H9 (cell line): ENCODE measurements around the gene NUDT22. TPM values are rescaled to one million over a fixed set of nuclear protein-coding genes. Genes with fewer than 3 reads are reported as not detected.
A peak's percentile ranks its signal among the peaks of the same experiment; 100 is the strongest.

Experiments
- DNase-seq: peaks from one replicate; pipeline ENCODE4 v3.0.0-alpha.2; 2017
- H2AFZ ChIP-seq: one replicate; pipeline ENCODE4 v1.6.1; 2013; ENCODE audit warnings: mild to moderate bottlenecking, low read length, control low read depth, moderate library complexity
- H2AK5ac ChIP-seq: 2 replicates; pipeline ENCODE4 v1.6.1; 2013; ENCODE audit warnings: low read length, control low read depth, mixed read lengths; ENCODE audit not compliant: insufficient read length
- H2BK120ac ChIP-seq: one replicate; pipeline ENCODE4 v1.6.1; 2013; ENCODE audit warnings: low read depth, mild to moderate bottlenecking, low read length, control low read depth, inconsistent platforms; ENCODE audit not compliant: poor library complexity, severe bottlenecking
- H2BK12ac ChIP-seq: 2 replicates; pipeline ENCODE4 v1.6.1; 2013; ENCODE audit warnings: low read length, control low read depth, mixed read lengths, low read depth; ENCODE audit not compliant: insufficient read length
- H2BK15ac ChIP-seq: 2 replicates; pipeline ENCODE4 v1.6.1; 2013; ENCODE audit warnings: low read depth, low read length, control low read depth
- H2BK20ac ChIP-seq: one replicate; pipeline ENCODE4 v1.6.1; 2013; ENCODE audit warnings: low read depth, mild to moderate bottlenecking, low read length, control low read depth, inconsistent platforms; ENCODE audit not compliant: poor library complexity, severe bottlenecking
- H2BK5ac ChIP-seq: 2 replicates; pipeline ENCODE4 v1.6.1; 2013; ENCODE audit warnings: low read length, control low read depth, mixed read lengths; ENCODE audit not compliant: insufficient read length
- H3K14ac ChIP-seq: 2 replicates; pipeline ENCODE4 v1.6.1; 2013; ENCODE audit warnings: low read length, control low read depth; ENCODE audit not compliant: insufficient read depth
- H3K18ac ChIP-seq: 2 replicates; pipeline ENCODE4 v1.6.1; 2013; ENCODE audit warnings: low read depth, mild to moderate bottlenecking, mixed read lengths, low read length, control low read depth; ENCODE audit not compliant: insufficient read length
- H3K23ac ChIP-seq: 2 replicates; pipeline ENCODE4 v1.6.1; 2013; ENCODE audit warnings: low read length, control low read depth, mixed read lengths, low read depth; ENCODE audit not compliant: insufficient read length
- H3K23me2 ChIP-seq: 2 replicates; pipeline ENCODE4 v1.6.1; 2013; ENCODE audit warnings: low read depth, mild to moderate bottlenecking, mixed read lengths, low read length, control low read depth; ENCODE audit not compliant: insufficient read length, poor library complexity, severe bottlenecking
- H3K27ac ChIP-seq: 2 replicates; pipeline ENCODE4 v1.5.1; 2013; ENCODE audit warnings: low read length, control low read depth, mixed read lengths, low read depth; ENCODE audit not compliant: insufficient read length
- H3K27me3 ChIP-seq: 2 replicates; pipeline ENCODE4 v1.6.1; 2013; ENCODE audit warnings: low read length, control low read depth, inconsistent platforms; ENCODE audit not compliant: insufficient read depth
- H3K4ac ChIP-seq: 2 replicates; pipeline ENCODE4 v1.6.1; 2013; ENCODE audit warnings: low read depth, mild to moderate bottlenecking, control low read depth, inconsistent platforms, low read length, moderate library complexity
- H3K4me1 ChIP-seq: 2 replicates; pipeline ENCODE4 v1.6.1; 2013; ENCODE audit warnings: low read length, control low read depth, inconsistent platforms; ENCODE audit not compliant: insufficient read depth
- H3K4me2 ChIP-seq: 2 replicates; pipeline ENCODE4 v1.6.1; 2013; ENCODE audit warnings: low read length, control low read depth, mixed read lengths; ENCODE audit not compliant: insufficient read length, insufficient read depth
- H3K56ac ChIP-seq: 2 replicates; pipeline ENCODE4 v1.6.1; 2013; ENCODE audit warnings: low read depth, mild to moderate bottlenecking, mixed read lengths, low read length, control low read depth; ENCODE audit not compliant: insufficient read length
- H3K79me1 ChIP-seq: 2 replicates; pipeline ENCODE4 v1.6.1; 2013; ENCODE audit warnings: low read depth, mild to moderate bottlenecking, moderate library complexity, low read length, control low read depth, inconsistent platforms; ENCODE audit not compliant: insufficient read depth, poor library complexity, severe bottlenecking
- H3K79me2 ChIP-seq: 2 replicates; pipeline ENCODE4 v1.6.1; 2013; ENCODE audit warnings: low read length, control low read depth, inconsistent platforms; ENCODE audit not compliant: insufficient read depth
- H3K9ac ChIP-seq: 2 replicates; pipeline ENCODE4 v1.6.1; 2013; ENCODE audit warnings: low read length, control low read depth, mixed read lengths; ENCODE audit not compliant: insufficient read length; ENCODE audit errors: extremely low read depth
- H3K9me3 ChIP-seq: one replicate; pipeline ENCODE4 v1.6.1; 2013; ENCODE audit warnings: low read depth, low read length, inconsistent platforms; ENCODE audit not compliant: control insufficient read depth
- H3T11ph ChIP-seq: one replicate; pipeline ENCODE4 v1.6.1; 2013; ENCODE audit warnings: mild to moderate bottlenecking, low read length, control low read depth, inconsistent platforms
- H4K20me1 ChIP-seq: one replicate; pipeline ENCODE4 v1.6.1; 2013; ENCODE audit not compliant: control insufficient read depth, insufficient read length, insufficient read depth
- H4K5ac ChIP-seq: 2 replicates; pipeline ENCODE4 v1.6.1; 2013; ENCODE audit warnings: low read depth, mild to moderate bottlenecking, mixed read lengths, low read length, control low read depth; ENCODE audit not compliant: insufficient read length
- H4K8ac ChIP-seq: replicated peaks from 2 replicates; pipeline ENCODE4 v1.6.1; 2013; ENCODE audit warnings: low read length, control low read depth, mixed read lengths, low read depth; ENCODE audit not compliant: insufficient read length
- H4K91ac ChIP-seq: 2 replicates; pipeline ENCODE4 v1.6.1; 2013; ENCODE audit warnings: low read depth, mild to moderate bottlenecking, moderate library complexity, mixed read lengths, low read length, control low read depth; ENCODE audit not compliant: insufficient read length
- H3K27ac Mint-ChIP-seq, 3 experiments: 2 replicates in 2 of 3; 3 replicates in 1 of 3; pipeline ENCODE4 v1.8.0; 2020 to 2021; ENCODE audit warnings: mixed read lengths in 3 of 3, mild to moderate bottlenecking in 1 of 3, moderate library complexity in 1 of 3
- H3K27me3 Mint-ChIP-seq: 2 replicates; pipeline ENCODE4 v1.8.0; 2021; ENCODE audit warnings: low read depth, mild to moderate bottlenecking, moderate library complexity, mixed read lengths
- H3K36me3 Mint-ChIP-seq, 3 experiments: 2 replicates in 2 of 3; 3 replicates in 1 of 3; pipeline ENCODE4 v1.8.0; 2020 to 2021; ENCODE audit warnings: low read depth in 3 of 3, mixed read lengths in 3 of 3; ENCODE audit not compliant: insufficient read depth in 1 of 3
- H3K4me1 Mint-ChIP-seq, 2 experiments: 2 replicates each; pipeline ENCODE4 v1.8.0; 2020; ENCODE audit warnings: mixed read lengths in 2 of 2
- H3K4me3 Mint-ChIP-seq, 2 experiments: 2 replicates in 1 of 2; 3 replicates in 1 of 2; pipeline ENCODE4 v1.8.0; 2020 to 2021; ENCODE audit warnings: mild to moderate bottlenecking in 2 of 2, mixed read lengths in 2 of 2, moderate library complexity in 1 of 2
- H3K9me3 Mint-ChIP-seq, 2 experiments: 2 replicates in 1 of 2; 3 replicates in 1 of 2; pipeline ENCODE4 v1.8.0; 2020; ENCODE audit warnings: mild to moderate bottlenecking in 2 of 2, mixed read lengths in 2 of 2, moderate library complexity in 1 of 2
- CTCF ChIP-seq: fragments of 200-600 bp; sonication (generic); conservative IDR thresholded peaks from 3 replicates; pipeline ENCODE4 v1.8.0; 2021; ENCODE audit warnings: antibody characterized with exemption, mild to moderate bottlenecking
- WGBS: extraction: QIAGEN DNeasy Blood & Tissue Kit; methylation state at CpG from one replicate; pipeline ENCODE4 v1.1.7; 2013; ENCODE audit warnings: missing lambda C conversion rate, low lambda C conversion rate, mixed read lengths; ENCODE audit not compliant: insufficient read length; ENCODE audit errors: extremely low coverage; 5-methylcytosine and 5-hydroxymethylcytosine counted together
- total RNA-seq: library from RNA; stranded (reverse); gene quantifications from 2 replicates; pipeline ENCODE4 v1.2.1, GENCODE V29; 2021

Gene NUDT22
- total RNA-seq, 1 experiment from 2014 or later, result 39.6 TPM

- Histone ChIP-seq H3K23me2 (peaks cover 9% of the 10 kb centered on the region), H3K9me3 (no peaks in the 10 kb centered on the region), H3K4me2 (no peak overlapping the region), H4K5ac (no peak overlapping the region), H3K14ac (no peak overlapping the region), H3K79me1 (no peaks in the 10 kb centered on the region), H2BK20ac (no peak overlapping the region), H2AK5ac (no peak overlapping the region), H2AFZ (no peak overlapping the region), H2BK15ac (no peak overlapping the region), H4K8ac (no peak overlapping the region), H2BK12ac (no peak overlapping the region), H4K20me1 (peaks cover 2% of the 10 kb centered on the region), H3K18ac (no peak overlapping the region), H3K4me1 (no peaks in the 10 kb centered on the region), H3K23ac (no peak overlapping the region), H3T11ph (no peak overlapping the region), H3K27me3 (no peaks in the 10 kb centered on the region), H3K79me2 (no peaks in the 10 kb centered on the region), H3K56ac (no peak overlapping the region), H4K91ac (no peak overlapping the region), H3K9ac (no peak overlapping the region), H3K27ac (no peak overlapping the region), H3K4ac (no peak overlapping the region), H2BK5ac (no peak overlapping the region), H2BK120ac (no peak overlapping the region)
- H3K27me3 Mint-ChIP-seq, result no peaks in the 10 kb centered on the region; the same call in none of the 2 replicates
- peak overlapping the region in 1 of 3 experiments; percentile 83; a peak in 4 of 7 replicates for H3K27ac Mint-ChIP-seq
- H3K4me3 Mint-ChIP-seq, result peak overlapping the region in 1 of 2 experiments; percentile 58; a peak in 2 of 5 replicates
- H3K36me3 Mint-ChIP-seq, result peaks cover 0 to 9% (median 6%) of the 10 kb centered on the region in 3 experiments; a peak in 4 of 7 replicates
- no CpG with 5 or more reads among the region's 15 CpGs for WGBS
- TF ChIP-seq CTCF, result 0 out of 3 replicates have a peak, but pooled peaks have one; percentile 10
- peaks cover 12 to 16% of the 10 kb centered on the region in 2 experiments for H3K4me1 Mint-ChIP-seq
- no peak for DNase-seq
- no peaks in the 10 kb centered on the region for H3K9me3 Mint-ChIP-seq
Observed at GRCh38 chr11:64275031-64275800, 49.1 kb downstream of the NUDT22 start.
